Measurements from ENCODE around the gene SERPINA5.

- no peak for TF ChIP-seq CSRNP3 (CRISPR knock-in tag; IDR thresholded peaks at IDR 0.05)
- no peak for TF ChIP-seq TOX (CRISPR knock-in tag; IDR thresholded peaks at IDR 0.05; ENCODE audit: borderline replicate concordance)
- no peak for TF ChIP-seq CREB5 (CRISPR knock-in tag; IDR thresholded peaks at IDR 0.05; ENCODE audit: low read depth)
- no peak for TF ChIP-seq ZFP3 (CRISPR knock-in tag; IDR thresholded peaks at IDR 0.05)
- no peak for TF ChIP-seq PATZ1 (CRISPR knock-in tag; IDR thresholded peaks at IDR 0.05; ENCODE audit: borderline replicate concordance)
- no peak for TF ChIP-seq ZFP30 (CRISPR knock-in tag; IDR thresholded peaks at IDR 0.05)
- TF ChIP-seq ZNF70 (CRISPR knock-in tag; IDR thresholded peaks at IDR 0.05) = no peak
- TF ChIP-seq ZNF8 (CRISPR knock-in tag; IDR thresholded peaks at IDR 0.05) = no peak
Measured at GRCh38 chr14:94581127-94581999, at the start of gene SERPINA5.
